HFF-Myc (cell line): ENCODE results near the gene XRCC5.
A peak's percentile ranks its signal among the peaks of the same experiment; 100 is the strongest.
"Not testable (repeated sequence)": the region's sequence is repeated elsewhere in the genome, so short reads cannot be mapped to it uniquely, and the experiment has no call there.

Experiments
- DNase-seq: peaks from one replicate; pipeline ENCODE4 v3.0.0-alpha.2; 2011; ENCODE audit warnings: low read depth; ENCODE audit errors: extremely low read depth
- H3K4me3 ChIP-seq: replicated peaks from 2 replicates; pipeline ENCODE4 v1.5.1; 2011; ENCODE audit warnings: low read depth, mild to moderate bottlenecking, control low read depth, low read length
- TF ChIP-seq, protein P1 (sequence below): IDR thresholded peaks from 2 replicates; pipeline ENCODE4 v1.5.1; 2012; ENCODE audit warnings: mild to moderate bottlenecking, low read depth, low read length, control low read depth; ENCODE audit errors: missing control alignments

XRCC5 gene

DNA sequence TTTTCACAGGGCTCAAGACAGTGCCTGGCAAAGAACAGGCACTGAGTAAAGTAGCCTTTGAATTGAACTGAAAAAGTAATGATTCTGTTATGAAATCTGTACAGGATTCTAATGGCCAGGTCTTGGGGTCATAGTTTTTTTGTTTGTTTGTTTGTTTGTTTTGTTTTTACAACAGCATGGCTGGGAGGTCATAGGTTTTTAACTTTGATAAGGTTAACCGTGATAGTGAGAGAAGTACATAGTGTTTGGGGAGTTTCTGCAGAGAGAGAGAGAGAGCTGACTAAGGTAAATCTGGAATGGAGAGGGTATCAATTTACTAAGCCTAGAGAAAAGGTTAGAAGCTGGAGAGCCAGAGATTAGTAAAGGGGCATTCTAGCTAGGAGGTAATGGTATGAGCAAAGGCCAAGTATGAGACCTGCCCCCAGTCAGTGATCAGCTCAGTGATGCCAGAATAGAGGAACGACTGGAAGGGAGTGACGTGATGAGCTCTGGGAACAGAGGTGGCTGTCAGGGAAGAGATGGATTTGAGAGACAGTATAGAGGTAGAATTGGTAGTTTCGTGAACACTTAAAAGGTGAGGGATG, 25.9 kb downstream of the XRCC5 start:
- no peak overlapping the region for H3K4me3 ChIP-seq
- TF ChIP-seq, protein P1, sequence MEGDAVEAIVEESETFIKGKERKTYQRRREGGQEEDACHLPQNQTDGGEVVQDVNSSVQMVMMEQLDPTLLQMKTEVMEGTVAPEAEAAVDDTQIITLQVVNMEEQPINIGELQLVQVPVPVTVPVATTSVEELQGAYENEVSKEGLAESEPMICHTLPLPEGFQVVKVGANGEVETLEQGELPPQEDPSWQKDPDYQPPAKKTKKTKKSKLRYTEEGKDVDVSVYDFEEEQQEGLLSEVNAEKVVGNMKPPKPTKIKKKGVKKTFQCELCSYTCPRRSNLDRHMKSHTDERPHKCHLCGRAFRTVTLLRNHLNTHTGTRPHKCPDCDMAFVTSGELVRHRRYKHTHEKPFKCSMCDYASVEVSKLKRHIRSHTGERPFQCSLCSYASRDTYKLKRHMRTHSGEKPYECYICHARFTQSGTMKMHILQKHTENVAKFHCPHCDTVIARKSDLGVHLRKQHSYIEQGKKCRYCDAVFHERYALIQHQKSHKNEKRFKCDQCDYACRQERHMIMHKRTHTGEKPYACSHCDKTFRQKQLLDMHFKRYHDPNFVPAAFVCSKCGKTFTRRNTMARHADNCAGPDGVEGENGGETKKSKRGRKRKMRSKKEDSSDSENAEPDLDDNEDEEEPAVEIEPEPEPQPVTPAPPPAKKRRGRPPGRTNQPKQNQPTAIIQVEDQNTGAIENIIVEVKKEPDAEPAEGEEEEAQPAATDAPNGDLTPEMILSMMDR, result no peak
- DNase-seq, result no peak

DNA sequence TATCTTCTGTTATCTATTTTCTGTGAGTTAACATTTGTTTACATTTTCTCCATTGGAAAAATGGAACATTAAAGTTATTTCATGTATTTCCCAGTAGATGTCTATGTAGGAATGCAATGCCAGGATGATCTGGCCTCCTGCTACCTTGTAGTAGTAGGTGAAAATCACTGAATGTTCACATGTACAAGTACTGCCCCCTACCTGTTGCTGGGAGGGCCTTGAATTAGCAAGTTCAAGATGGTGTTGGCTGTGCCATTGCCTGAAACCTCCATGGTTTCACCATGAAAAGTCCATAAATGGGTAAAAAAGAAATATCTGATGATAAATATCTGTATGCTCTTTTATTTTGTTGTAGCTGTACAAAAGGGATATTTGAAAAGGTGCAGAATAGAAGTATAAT, 30.7 kb downstream of the XRCC5 start:
- TF ChIP-seq, protein P1, result peak; percentile 30
- no peak overlapping the region for H3K4me3 ChIP-seq
- DNase-seq, result no peak

- not testable (repeated sequence) for H3K4me3 ChIP-seq
These were observed 32.4 kb downstream of the XRCC5 start for GRCh38 chr2:216141516-216141915.

DNA sequence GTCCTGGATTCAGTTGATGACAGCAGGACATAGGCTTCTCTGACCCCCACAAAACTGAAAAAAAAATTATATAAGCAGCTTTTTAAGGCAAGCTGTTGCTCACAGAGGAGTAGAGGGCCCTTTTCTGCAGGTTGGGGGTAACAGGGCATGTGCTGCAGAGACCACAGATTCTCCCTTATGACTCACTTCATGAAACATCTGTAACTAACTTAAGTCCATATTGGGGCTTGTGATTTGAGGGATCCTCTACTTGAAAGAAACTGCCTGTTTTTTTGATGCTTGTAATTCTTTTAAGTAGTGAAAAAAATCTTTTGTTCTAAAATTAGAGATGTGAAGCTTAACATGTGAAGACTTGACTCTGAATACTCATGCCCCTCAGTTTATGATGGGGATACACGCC, 33.4 kb downstream of the XRCC5 start:
- peak; percentile 83 for DNase-seq
- TF ChIP-seq, protein P1, result no peak
- H3K4me3 ChIP-seq, result no peak overlapping the region

More at GRCh38 chr2:216141516-216141915, 32.4 kb downstream of the XRCC5 start:
- not testable (repeated sequence) for DNase-seq

DNA sequence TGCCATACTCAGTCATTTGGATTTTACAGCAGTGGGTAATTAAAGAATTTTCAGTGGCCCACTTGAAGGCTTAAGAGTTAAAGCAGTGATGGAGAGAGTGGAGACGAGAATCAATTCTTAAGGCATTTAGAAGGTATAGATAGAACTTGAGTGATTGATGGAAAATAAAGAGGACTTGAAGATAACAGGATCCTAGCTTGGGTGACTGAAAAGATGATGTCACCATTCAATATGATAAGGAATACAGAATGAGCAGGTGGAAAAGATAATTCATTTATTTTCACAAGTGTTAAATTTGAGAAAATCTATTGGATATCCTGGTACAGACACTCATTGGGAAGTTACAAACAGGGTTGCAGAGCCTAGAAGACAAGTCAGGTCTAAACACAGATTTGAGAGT, 35.2 kb downstream of the XRCC5 start:
- no peak for DNase-seq
- TF ChIP-seq, protein P1, result no peak
- no peak overlapping the region for H3K4me3 ChIP-seq

GRCh38 chr2:216144857-216145256, 35.7 kb downstream of the XRCC5 start:
- no peak overlapping the region for H3K4me3 ChIP-seq
- TF ChIP-seq, protein P1, result no peak
- DNase-seq, result no peak

- TF ChIP-seq, protein P1, result no peak
- H3K4me3 ChIP-seq, result no peak overlapping the region
- no peak for DNase-seq
These were observed 37.4 kb downstream of the XRCC5 start for GRCh38 chr2:216146573-216146972.
